ENCODE measurements around the gene VPS54.

- TF ChIP-seq CTCF (optimal IDR thresholded peaks at IDR 0.05 in 1 of 3, IDR thresholded peaks at IDR 0.05 in 1 of 3, conservative IDR thresholded peaks at IDR 0.05 in 1 of 3; ENCODE audit: extremely low read depth in 1 of 3, insufficient read depth in 2 of 3, low read length in 3 of 3) = no peak
- TF ChIP-seq EZH2 (IDR thresholded peaks at IDR 0.05; ENCODE audit: low read length) = no peak
Observed at GRCh38 chr2:63850649-63851048, 168.6 kb downstream of the VPS54 start.
